NCI-H2107 treated with DMSO at 0.1 percent for 48 hours (cell line): Measurements from ENCODE around the gene SUSD6.
"Not testable (repeated sequence)": the region's sequence is repeated elsewhere in the genome, so short reads cannot be mapped to it uniquely, and the experiment has no call there.

ENCODE experiments used
- DNase-seq: peaks from one replicate; lab custom pipeline; 2025; ENCODE audit not compliant: unreplicated experiment; lab: John Stamatoyannopoulos, UW

The SUSD6 gene

GRCh38 chr14:69591317-69591716, 20.1 kb upstream of the SUSD6 start:
- DNase-seq = no peak

DNA sequence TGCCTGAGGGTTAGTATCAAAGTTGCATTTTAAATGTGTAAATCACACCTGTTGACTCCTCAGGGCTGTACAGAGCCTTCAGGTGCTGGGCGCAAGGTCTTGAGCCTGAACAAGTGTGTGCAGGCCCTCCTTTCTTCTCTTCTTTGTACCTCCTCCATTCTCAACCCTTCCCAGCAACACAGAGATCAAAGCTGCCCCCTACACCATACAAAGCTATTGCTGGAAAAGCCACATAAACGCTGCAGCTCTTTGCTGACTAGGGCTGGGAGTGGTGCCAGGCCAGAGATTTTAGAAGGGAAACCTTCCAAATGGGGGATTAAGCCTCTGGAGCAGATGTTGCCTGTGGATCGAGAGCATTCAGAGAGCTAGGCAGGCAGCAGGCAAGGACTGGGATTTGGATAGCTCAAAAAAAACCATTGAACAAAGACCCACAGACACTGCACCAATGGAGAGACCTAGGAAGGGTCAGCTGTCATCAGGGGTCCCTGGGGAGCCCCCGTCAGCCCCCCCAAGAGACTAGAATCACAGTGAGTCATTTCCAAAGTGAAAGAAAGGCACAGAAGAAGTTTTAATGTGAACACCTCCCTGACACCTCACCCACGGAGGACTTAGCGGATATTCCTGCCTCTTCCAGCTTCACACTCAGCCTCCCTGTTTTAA, 18.2 kb upstream of the SUSD6 start:
- DNase-seq = peak; percentile 68

DNA sequence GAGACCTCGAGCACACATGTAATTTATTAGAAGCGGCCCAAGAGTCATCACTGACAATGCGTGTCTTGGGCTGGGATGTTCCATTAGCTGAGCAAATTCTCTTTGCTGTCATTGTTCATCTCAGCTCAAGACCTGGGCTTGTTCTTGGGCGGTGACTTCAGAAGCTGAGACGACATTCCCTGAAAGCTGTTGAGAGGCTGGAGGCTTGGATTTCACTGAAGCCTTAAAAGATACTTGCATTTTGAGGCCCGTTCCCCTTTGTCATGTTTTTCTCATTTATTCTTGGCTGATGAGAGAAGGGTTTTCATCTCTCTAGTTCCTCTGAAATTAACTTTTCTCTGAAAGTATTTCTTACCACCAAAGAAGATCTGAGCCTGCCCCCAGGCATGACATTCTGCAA, 16.6 kb upstream of the SUSD6 start:
- DNase-seq = no peak

DNA sequence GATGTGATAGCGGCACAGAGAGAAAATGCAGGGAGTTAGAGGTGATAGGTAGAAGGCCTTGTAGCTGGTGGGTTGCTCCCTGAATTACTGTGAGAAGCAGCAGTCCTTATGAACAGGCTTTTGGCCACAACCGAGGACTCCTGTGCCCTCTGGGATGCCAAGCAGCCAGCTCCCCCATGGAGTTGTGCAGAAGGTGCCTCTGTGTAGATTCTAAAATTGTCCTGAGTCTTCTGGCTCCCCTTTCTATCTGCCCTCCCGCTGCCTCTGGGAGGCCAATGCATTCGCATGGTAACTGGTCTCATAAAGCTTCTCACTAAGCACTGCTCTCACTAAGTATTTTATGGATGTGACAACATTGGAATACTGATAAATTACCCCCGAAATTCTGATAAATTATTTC, 16.1 kb upstream of the SUSD6 start:
- DNase-seq = no peak

- DNase-seq = not testable (repeated sequence)
These were observed 12.0 kb upstream of the SUSD6 start for GRCh38 chr14:69599431-69599830.

DNA sequence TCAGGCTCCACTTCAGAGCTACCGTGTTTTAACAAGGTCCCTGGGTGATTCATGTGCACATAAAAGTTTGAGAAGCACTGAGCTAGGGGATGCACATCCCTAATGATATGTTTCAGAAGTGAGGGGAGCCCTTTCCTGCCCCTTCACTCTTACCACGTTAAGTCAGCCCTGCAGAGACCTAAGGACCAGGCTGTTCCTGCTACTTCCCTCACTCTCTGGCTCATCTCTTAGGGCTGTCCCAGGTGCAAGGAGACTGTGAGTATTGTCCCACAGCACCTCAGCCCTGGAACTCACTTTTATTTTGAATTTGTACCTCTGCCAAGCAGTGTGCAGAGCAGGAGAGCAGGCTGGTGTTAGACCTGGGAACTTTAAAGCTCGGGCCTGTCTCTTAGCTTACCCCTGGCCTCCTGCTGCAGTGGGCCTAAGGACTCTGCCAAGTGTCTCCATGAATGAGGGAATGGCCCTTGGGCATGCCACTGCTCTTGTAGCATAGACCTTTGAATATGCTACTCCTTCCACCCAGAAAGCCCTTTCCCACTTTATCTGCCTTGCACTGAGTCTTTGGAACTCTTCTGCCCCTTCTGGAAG, 11.0 kb upstream of the SUSD6 start:
- DNase-seq = no peak

- no peak for DNase-seq
These were observed 5.7 kb upstream of the SUSD6 start for GRCh38 chr14:69605738-69606137.

DNA sequence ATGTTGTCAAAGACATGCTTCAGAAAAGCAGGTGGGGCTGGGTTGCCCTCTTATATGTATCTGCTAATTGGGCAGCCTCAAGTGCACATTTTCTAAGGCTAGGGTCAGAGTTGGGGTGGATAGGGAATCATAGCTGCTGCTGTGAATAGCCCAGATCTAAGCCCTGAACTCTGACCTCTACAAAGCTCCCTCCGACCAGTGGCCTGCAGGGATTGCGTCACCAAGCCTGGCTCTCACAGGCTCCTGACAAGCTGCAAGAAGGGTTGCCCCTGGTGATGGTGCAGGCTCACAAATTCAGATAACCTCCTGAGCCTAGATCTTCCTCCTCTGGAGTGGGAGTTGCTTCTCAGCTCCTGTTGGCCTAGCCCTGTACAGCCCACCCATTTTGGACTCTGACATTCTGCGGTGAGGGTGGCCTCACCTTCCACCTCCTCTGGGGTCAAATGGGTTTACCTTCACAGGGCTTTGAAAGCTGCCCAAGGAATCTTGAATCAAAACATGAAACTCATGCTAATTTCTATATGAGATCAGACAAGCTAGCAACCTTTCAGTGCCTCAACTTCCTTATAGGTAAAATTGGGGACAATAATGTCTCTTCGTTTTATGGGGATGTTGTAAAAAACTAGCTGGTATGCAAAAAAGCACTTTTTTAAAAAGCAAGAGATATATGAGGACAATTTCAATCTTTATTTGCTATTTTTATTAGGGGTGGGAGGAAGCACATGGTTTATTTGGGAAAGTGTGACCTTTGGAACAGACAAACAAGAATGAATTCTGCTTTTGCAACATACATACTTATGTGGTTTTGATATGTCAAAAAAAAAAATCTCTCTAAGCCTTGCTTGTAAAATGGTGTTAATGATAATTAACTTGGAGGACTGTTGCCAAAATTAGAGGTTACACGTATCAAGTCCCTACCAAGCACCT, 4.9 kb upstream of the SUSD6 start:
- no peak for DNase-seq

DNA sequence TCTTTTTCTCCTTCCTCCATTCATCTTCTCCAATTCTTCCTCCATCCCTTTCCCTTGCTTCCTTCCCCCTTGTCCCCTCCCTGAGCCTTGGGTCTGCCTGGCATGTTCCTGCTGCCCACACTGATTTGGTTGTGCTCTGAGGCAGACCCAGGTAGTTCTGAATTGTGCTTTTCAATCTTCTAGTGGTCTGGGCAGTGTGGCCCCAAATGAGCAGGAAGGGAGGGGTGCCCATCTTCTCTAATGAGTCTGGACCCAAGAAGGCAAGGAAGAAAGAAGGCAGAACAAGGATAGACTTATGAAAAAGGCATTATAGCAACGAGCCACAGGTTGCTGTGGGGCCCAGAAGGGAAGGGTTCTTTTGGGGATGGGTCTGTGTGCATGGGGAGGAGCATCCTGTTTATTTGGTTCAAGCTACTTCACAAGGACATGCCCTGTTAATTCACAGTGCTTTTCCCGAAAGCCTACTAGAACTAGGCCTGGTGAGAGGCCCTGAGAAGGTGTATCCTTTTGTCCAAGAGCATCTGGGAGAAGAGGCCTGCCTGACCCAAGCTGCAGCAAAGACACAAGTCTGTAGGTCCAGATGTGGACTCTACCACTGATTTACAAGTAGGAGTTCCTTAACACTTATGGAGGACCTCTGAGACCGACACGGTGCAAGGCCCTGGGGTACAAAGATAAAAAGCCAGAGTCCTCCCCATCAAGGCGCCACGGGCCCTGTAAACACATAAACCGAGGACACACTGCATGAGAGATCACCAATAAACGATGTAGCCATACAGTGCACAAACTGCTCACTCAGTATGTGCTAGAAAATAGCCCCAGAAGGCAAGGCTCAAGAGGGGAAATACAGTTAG, 1.1 kb upstream of the SUSD6 start:
- DNase-seq = no peak

DNA sequence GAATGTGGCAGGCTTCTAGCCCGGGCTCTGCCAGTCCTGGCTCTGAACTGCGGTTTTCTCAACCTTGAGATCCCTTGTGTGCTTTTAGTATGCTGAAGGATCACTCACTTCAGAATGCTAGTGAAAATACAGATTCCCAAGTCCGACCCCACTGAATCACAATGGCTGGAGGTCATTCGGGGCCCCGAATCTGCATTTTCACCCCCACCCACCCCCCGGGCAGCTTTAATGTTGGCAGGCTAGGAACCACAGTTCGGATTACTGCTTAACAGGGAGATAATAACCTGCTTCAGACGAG, 573 bp upstream of the SUSD6 start:
- peak; percentile 85 for DNase-seq

GRCh38 chr14:69612014-69612782, 802 bp downstream of the SUSD6 start:
- DNase-seq = no peak

DNA sequence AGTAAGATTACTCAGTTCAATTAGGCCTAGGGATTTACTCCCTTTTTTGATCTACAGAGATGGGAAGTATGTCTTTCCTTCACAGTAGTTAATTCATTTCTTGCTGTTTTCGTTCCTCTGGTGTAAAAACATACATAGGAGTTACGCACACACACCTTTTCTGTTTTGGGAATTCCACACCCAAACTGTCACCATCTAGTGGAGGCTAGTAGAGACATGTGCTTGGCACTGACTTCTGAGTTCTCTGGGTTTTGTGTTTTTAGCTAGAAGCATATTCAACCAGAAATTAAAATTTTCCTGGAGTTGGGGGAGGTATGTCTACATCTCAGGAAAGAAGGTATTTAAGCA, 1.4 kb downstream of the SUSD6 start:
- DNase-seq = no peak

- no peak for DNase-seq
These were observed 2.1 kb downstream of the SUSD6 start for GRCh38 chr14:69613312-69614073.

DNA sequence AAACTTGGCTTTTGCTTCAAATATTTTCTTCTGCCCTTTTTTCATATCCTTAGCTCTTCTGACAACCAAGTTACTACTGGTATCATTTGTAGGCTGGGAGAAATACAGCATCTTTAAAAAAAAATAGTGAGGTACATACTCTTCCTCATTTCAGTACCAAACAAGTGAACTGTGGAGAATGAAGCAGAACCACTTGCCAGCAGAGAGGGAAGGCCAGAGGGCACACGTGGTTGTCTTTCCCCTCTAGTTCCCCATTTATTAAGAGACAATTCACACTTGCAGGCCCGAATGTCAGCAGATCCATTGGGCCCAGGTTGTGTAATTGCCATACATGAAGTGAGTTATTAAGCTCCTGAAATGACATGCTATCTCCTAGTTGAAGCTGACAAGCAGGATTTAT, 3.2 kb downstream of the SUSD6 start:
- no peak for DNase-seq

DNA sequence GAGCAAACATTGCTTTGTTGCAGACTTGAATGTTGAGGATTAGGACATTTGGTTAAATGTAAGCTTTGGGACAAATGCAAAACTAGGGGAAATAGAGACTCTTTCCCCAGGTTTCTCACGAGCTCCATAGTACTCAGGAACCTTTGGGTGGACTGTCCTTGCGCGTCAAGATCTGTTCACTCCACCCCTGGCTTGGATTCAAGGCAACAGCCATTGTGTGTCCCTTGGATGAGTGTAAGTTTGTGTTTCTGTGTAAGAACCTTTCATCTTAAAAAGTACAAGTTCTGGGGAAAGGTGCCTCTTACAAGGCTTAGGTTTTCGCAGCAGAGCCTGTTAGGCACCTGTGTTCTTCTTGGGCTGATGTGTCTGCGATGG, 3.7 kb downstream of the SUSD6 start:
- DNase-seq = no peak

DNA sequence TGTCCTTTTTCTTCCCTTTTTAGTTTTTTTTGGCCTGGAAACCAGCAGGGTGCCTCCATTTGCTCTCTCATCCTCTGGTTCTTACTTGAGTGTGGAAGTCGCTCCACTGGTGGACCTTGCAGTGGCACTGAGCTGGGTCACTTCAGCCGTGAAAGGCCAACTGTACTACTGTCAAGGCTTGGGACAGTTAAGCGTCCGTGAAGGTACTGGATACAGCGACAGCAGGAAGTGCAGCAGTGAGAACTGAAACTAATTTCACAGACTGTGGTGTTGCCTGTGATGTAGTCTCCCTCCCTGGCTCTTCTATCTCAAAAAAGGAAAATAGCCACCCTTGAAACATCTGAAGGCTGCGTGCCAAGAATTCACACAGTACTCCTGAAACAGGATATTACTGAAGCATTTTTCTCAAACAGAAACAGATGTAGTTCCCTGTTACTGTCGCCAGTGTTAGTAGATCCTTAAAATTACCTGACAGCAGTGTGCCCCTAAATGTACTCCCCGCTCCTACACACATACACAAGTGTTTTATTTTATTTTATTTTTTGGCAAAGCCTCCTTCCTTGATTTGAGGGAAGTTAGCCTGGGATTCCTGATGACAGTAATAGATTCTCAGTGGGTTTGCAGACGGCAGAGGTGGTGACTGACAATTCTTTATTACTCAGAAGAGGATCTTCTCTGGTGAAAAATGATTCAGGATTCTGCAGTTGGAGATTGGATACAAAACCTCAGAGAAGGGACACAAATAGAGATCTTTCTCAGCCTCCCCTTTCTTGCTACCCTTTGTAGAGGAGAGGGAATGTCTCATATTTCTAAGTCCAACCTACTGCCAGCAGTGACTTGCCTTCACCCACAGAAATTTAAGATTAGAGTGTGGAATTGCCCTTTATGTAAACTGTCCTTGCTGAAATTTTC, 4.4 kb downstream of the SUSD6 start:
- peak; percentile 89 for DNase-seq

- no peak for DNase-seq
These were observed 5.0 kb downstream of the SUSD6 start for GRCh38 chr14:69616408-69616773.

DNA sequence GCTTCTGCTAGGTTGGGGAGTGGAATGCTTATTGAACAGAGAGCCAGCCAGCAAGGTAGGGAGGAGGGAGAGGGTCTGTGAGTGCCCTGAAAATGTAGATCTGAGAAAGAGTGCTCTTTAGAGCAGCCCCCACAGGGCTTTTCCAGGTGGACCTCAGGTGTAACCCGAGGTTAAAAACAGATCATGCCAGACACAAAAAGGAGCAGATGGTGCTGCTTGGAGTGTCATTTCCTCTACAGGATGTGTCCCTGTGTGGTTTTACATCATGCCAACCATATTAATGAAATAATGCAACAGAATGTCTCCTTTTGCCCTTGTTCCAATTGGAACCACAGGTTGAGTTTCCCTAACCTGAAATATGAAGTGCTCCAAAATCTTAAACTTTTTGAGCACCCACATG, 6.4 kb downstream of the SUSD6 start:
- DNase-seq = no peak

GRCh38 chr14:69619012-69619411, 7.6 kb downstream of the SUSD6 start:
- DNase-seq = no peak
